ENCODE data around the gene TMEM183A.
"Not testable (repeated sequence)": the region's sequence is repeated elsewhere in the genome, so short reads cannot be mapped to it uniquely, and the experiment has no call there.

Gene TMEM183A, protein sequence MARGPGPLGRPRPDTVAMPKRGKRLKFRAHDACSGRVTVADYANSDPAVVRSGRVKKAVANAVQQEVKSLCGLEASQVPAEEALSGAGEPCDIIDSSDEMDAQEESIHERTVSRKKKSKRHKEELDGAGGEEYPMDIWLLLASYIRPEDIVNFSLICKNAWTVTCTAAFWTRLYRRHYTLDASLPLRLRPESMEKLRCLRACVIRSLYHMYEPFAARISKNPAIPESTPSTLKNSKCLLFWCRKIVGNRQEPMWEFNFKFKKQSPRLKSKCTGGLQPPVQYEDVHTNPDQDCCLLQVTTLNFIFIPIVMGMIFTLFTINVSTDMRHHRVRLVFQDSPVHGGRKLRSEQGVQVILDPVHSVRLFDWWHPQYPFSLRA

DNA sequence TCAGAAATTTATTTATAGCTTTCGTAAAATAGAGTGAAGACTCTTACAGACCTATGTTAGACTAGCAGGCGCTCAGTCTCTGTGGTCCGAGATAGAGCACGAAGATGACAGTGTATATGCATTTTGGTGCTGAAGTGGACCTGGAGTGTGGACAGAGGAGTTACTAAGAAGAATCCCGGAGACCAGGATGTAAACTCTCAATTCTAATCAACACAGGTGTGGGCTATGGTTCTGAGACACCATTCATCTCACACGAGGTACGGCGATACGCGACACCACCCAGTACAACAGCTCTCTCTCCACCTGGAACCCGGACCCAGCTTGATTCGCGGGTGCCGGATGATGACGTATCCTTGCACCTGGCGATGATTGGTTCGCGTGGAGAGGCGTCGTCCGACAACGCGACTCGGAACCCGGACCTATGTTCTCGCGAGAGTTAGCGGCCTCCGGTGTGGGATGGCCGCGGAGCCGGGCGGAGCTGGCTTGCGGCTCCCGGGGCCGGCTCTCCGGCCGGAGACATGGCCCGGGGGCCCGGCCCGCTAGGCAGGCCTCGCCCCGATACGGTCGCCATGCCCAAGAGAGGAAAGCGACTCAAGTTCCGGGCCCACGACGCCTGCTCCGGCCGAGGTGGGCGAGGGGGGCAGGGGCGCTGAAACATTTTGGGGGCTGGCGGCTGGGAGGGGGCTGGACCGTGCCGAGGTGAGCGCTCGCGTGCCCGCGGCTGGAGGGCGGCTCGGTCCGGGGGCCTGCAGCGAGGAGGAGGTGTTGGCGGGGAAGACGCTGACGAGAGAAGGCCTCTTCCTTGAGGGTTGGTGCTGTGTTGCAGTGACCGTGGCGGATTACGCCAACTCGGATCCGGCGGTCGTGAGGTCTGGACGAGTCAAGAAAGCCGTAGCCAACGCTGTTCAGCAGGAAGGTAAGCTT lies at the start of gene TMEM183A:
TSS of gene TMEM183A (plus strand) at position 427 of the 924 bp plus-strand sequence. CDS start at position 519, 92 bp downstream.
- DNase-seq = peak; percentile 95

DNA sequence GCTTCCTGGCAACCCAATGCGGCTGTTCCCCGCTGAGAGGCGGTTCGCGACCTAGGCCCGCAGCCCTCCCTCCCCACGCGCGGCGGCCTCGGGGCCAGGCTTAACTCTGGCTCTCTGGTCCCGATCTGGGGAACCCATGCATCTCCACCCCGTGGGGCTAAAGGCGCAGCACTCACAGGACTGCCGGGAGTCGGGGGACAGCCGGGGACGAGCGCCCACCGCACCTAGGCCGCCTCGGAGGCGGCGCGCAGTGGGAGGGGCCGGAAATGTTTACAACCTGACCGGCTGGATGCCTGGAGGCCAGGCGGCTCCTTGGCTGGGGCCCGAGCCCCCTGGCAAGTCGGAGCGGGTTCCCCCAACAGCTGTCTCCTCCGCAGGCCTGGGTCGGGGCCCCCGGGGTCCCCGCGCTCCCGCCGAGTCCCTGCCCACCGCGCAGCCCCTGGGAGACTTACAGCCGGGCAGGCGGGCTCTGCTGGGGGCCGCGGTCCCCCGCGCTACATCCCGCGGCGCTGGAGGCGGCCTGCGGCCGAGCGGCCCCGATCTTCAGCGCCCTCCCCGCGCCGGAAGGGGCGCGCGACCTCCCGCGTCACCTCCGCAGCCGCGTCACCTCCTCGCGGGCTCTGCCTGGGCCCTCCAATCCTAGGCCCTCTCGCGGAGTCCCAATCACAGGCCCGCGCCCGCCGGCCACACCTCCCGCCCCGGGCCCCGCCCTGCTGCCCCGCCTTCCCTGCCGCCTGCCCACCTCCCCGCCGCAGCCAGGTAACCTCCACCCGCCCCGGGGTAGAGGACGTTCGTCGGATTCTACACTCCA lies 49.2 kb upstream of the TMEM183A start, which contains the start of gene ADIPOR1:
TSS of gene ADIPOR1 (minus strand) at position 580 of the 811 bp plus-strand sequence. CDS start 7,242 bp downstream, outside the sequence.
- DNase-seq = peak; percentile 92 to 96

DNA sequence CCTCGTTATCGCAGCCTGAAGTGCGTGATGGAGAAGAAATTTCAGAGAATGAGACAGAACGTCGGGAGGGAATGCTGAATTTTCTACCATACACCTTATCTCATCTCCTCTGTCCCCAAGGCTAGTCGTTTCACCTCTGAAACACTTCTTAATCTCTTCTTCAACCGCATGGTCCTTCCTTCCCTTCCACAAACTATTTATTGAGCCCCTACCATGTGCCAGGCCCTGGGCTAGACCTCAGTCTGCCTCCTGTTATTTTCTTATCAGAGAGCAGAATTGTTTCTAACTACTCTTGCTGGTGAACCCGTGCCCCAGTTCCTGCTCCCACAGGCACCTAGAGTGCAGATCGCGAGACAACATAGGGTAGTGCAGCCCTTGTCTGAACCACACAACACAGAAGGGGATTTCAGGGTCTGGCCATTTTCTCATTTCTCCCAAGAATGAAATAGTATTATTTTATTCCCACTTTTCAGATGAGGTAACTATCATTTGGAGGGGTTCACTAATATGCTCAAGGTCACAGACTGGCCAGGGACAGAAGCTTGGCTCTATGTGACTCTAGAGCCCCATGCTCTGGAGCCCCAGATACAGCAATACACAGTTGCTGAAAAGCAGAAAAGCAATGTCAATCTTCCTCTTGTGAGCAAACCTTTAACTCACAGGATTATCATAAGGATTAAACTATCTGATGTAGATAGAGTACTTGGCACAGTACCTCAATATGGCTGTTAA lies 48.5 kb upstream of the TMEM183A start:
- DNase-seq = no peak

DNA sequence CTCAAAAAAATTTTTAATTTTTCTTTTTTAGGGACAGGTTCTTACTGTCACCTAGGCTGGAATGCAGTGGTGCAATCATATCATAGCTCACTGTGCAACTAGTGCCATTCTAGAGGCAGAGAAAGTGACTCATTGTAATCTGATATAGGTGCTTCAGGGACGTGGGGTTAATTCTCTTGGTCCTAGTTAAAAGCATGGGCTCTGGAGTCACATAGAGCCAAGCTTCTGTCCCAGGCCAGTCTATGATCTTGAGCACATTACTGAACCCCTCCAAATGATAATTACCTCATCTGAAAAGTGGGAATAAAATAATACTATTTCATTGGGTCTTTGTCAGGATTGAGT lies 47.9 kb upstream of the TMEM183A start:
- DNase-seq = no peak

DNA sequence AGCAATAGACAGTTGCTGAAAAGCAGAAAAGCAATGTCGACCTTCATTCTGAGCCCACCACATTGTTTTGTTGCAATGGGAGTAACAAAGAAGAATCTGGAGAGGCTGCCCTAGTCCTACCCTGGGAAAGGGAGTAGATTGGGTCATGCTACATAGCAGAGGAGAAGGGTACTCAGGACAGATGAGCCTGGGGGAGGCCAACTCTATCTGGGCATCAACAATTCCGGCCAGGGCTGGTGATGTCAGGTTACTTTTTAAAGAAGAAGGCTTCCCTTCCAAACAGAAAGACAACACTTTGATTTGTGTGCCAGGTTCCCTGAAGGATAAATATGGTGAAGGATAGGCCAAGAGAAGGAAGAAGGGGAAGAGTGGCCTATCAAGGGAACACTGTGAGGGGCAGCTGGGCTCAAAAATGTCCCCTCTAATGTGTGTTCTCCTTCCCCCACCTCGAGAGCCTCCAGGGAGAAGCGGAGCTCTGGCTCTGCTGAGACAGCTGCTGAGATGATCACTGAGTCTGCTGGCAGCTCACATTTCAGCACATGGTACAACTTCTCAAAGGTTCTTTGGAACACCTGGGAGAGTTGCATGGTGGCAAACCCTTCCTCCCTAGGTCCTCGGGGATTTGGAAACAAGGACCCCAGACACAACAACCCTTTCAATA lies 45.8 kb upstream of the TMEM183A start:
- DNase-seq = no peak

DNA sequence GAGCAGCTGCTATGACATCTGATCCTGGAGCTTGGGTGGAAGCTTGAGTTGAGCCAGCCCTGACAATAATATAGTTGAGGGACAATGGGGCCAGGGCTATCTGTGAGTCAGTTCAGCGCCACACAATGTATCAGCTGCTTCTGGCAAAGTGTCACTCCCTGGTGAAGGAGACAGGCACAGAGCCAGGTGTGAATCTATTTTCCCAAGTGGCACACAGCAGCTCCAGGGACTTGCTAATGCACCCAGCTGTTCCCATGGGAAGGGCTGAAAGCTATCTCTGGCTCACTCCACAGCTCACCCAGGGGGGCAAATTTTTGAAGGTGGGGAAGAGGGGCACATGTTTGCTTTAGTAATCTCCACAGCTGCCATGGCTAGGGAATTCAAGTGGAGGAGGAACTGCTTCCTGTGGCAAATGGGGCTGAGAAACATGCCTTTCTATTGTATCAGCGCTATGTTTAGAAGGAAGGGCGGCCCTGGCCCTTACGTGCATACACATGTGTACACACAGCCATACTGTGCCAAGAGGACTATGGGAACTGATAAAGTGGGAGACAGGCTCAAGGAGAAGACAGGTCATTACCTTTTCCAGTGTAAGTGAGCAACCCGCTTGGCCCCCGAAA lies 42.3 kb upstream of the TMEM183A start:
- no peak for DNase-seq

DNA sequence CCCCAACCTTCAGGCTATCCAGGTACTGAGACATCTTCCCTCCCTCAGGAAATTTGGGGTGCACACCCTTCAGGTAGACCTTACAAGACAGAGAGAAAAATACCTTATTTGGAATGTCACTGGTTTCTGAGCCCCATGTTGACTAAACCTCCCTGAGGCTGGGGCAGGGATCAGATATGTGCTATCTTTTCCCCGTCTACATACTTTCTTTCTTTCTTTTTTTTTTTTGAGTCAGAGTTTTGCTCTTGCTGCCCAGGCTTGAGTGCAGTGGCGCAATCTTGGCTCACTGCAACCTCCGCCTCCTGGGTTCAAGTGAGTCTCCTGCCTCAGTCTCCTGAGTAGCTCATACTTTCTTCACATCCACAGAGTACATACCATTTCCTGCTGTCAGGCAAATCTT lies 41.8 kb upstream of the TMEM183A start:
- no peak for DNase-seq

DNA sequence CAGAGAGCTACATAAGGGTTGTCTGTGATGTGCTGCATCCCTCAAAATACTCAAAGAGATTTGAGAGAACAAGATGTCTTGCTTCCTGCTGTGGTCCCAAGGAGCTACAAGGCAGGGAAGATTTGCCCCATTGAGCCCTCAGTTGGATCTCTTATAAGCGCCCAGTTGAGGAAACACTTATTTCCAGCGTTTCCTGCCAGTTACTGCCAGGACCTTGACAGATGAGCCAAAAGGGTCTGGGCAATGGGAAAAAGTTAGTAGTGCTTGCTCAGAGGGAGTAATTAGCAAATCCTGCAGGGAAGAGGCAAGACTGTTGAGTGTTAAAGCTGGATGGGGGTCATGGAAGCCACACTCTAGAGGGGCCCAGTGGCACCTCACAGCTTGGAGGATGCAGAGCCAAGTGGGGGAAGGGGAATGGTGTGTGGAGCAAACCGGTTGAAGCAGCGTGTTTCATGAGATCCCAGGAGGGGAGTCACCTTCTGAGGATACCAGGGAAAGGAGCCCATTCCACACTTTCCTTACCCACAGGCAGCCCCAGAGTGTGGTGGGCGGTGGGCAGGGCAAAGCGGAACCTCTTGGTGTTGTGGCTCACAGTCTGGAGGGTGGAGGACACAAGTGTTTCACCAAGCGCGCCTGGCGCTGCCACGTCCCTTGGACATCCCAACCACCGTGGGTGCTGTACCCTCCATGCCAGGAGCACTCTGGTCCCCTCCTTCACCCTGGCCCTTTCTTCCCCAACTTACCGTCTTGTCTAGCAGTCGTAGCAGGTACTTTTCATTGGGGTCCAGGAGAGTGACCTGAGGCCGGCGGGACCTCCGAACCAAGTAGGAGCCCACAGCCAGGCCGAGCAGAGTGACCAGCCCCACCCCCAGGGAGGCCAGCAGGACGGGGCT lies 40.9 kb upstream of the TMEM183A start:
- DNase-seq = peak in 1 of 2 experiments; percentile 24

DNA sequence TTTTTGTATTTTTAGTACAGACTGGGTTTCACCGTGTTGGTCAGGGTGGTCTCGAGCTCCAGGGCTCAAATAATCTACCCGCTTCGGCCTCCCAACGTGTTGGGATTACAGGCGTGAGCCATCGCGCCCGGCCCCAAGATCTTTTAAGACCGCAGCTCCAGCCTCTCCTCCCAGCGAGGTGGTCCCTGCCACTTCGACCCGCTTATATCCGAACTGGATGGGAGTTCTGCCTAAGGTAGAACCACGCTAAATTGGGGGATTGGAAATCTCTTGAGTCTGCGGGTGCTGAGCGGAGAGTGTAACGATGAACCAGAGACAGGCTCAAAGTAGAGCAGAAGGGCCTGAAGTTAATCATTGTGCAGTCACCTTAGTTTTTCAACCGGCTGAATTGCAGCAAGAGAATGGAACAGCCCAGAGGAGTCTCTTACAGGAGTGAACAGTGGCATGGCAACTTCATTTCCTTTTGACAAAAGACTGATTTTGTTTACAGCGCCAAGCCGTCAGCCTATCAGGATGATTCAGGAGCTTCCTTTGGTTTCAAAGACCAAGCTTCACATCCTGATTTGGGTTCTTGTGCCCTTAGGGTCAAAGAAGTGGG lies 39.4 kb upstream of the TMEM183A start:
- no peak for DNase-seq

DNA sequence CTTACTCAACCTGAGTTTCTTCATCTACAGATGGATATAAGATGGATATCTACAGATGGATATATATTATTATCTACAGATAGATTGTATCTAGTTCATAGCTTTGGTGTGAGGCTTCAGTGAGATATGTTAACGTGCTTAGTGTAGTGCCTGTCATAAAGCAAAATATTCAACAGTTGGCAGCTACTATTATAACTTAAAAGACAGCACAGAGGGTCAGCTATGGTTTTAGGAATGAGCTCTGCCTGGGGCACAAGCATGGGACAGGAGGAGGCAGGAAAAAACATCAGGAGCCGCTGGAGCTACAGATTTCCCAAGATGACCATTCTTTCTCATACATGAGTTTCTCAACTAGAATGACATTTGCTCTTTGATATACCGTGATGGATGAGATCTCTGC lies 38.8 kb upstream of the TMEM183A start:
- DNase-seq = no peak

DNA sequence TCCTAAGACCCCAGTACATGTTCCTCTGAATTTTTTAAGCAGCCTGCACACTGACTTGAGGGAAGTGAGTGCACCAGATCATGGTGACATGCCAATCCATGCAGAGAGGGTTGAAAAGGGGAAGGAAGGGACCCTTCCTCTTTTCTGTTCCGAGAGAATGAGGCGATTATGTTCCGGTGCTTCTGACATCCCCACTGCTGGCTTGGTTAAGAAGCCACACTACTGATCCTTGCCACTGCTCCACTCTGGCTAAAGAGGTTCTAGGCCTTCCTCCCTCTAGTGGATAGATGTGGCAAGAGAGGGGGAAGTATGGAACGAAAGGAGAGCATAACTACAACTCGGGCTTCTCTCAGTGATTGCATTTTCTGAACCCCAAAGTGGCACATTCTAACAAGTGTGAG lies 38.3 kb upstream of the TMEM183A start:
- DNase-seq = peak; percentile 37 to 44

DNA sequence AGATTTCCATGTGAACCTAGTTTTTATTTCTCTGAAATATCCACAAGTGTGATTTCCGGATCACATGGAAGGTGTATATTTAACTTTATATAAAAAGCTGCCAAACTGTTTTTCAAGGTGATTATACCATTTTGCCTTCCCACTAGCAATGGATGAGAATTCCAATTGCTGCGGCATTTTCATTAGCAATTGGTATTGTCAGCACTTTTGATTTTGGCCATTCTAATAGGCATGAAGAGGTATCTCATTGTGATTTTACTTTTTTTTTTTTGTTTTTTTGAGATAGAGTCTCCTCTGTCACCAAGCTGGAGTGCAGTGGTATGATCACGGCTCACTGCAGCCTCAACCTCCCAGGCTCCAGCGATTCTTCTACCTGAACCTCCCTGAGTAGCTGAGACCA lies 35.1 kb upstream of the TMEM183A start:
- DNase-seq = no peak

DNA sequence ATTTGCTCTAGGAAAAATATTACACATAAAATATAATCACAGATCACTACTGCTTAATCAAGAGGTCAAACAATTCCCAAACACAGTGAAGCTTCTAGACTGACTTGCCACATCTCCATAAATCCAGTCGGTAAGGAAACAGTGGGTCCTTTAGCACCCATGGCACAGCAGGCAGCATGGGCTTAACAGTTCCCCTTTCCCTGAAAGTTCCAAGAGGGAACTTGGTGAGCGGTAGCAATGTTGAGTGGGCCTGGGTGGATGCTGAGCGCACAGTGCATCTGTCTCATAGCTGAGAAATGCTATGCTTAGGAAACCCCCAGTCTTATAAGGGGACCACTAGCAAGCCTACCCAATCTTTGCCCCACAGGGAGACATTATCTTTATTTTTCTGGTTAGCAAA lies 32.3 kb upstream of the TMEM183A start:
- DNase-seq = no peak

DNA sequence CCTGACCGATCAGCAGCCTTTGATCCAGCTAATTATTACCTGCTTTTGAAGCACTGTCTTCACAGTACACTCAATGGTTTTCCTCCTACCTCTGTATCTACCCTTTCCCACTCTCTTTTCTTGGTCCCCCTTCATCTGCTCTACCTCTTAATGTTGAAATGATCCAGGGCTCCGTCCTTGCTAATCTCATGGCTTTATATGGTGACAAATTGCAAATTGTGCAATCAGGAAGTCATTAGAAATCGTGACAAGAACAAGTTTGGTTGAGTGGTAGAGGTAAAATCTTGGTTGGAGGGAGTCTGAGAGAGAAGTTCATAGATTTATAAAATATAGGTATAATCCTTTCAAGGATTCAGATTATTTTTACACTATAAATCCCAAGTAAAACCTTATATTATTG lies 30.5 kb upstream of the TMEM183A start:
- DNase-seq = no peak

DNA sequence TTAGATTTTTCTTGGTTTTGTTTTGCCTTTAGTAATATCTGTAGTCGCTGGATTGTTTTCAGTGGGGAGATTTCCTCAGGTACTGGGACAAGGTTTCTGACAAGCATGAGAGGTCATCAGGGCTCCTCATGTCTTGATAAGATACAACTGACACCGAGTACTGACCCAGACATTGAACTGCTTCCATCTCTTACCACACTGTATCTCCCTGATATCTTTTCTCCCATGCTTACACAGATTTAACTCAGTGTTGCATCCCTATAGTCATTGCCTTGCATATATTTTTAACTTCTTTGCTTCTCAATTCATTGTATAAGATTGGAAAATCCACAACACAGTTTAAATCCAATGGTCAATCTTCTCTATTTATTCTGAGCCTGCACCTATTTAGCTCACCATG lies 27.7 kb upstream of the TMEM183A start:
- DNase-seq = no peak

DNA sequence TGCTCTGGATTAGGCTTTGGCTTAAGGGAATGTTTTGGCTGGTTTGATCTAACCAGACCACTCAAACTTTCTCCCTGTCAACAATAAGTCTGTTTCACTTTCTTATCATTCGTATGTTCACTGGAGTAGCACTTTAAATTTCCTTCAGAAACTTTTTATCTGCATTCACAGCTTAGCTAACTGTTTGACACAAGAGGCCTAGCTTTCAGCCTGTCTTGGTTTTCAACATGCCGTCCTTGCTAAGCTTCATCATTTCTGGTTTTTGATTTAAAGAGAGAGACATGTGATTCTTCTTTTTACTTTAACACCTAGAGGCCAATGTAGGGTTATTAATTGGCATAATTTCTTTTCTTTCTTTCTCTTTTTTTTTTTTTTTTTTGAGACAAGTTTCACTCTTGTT lies 25.2 kb upstream of the TMEM183A start:
- no peak for DNase-seq

DNA sequence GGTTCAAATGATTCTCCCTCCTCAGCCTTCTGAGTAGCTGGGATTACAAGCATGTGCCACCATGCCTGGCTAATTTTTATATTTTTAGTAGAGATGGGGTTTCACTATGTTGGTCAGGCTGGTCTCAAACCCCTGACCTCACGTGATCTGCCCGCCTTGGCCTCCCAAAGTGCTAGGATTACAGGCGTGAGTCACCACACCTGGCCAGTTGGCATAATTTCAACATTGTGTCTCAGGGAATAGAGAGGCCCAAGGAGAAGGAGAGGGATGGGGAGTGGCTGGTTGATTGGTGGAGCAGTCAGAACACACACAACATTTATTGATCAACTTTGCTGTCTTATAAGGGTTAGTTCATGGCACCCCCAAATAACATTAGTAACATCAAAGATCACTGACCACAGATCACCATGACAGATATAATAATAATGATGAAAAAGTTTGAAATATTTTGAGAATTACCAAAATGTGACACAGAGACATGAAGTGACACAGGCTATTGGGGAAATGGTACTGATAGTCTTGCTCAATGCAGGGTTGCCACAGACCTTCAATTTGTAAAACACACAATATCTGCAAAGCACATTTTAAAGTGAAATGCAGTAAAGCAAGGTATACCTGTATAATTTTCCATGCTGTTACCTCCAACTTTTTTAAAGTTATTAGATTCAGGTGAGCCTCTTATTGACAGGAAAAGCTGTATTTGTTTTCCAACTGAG lies 24.3 kb upstream of the TMEM183A start:
- no peak for DNase-seq

DNA sequence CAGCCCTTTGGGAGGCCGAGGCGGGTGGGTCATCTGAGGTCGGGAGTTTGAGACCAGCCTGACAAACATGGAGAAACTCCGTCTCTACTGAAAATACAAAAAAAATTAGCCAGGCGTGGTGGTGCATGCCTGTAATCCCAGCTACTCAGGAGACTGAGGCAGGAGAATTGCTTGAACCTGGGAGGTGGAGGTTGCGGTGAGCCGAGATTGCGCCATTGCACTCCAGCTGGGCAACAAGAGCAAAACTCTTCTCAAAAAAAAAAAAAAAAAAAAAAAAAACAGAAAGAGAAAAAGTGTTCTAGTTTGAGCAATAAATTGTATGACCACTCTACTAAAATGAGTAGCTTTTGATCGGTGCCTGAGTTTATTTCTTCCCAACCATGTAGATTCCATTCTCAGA lies 21.1 kb upstream of the TMEM183A start:
- DNase-seq = not testable (repeated sequence)

DNA sequence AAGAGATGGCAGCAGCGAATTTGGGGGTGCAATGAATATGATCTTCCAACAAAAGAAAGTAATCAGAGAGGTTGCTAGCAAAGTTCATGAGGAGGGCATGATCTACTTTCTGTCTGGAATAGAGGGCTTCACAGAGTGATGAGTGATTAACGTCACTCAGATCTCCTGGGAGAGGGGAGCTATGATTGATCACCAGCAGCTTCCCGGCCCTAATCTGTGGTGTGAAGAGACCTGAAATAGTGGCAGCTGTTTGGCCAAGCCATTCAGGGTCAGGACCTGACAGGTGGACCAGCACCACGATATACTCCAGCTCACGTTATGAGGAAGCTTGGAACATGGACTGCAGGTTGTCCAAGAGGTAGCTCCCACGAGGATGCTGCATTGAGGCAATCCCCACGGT lies 19.9 kb upstream of the TMEM183A start:
- no peak for DNase-seq
